GM20431 (cell line): Measurements from ENCODE around the gene CAMK1D.
"Not testable (repeated sequence)": the region's sequence is repeated elsewhere in the genome, so short reads cannot be mapped to it uniquely, and the experiment has no call there.

Experiments used
- in situ Hi-C: fragments of 300-500 bp; cut with MseI, MboI; formaldehyde crosslinking; loops from one replicate; pipeline ENCODE4 v1.15.0; 2020; ENCODE audit warnings: low sequenced_read_pairs; ENCODE audit not compliant: unreplicated experiment

Gene CAMK1D

DNA sequence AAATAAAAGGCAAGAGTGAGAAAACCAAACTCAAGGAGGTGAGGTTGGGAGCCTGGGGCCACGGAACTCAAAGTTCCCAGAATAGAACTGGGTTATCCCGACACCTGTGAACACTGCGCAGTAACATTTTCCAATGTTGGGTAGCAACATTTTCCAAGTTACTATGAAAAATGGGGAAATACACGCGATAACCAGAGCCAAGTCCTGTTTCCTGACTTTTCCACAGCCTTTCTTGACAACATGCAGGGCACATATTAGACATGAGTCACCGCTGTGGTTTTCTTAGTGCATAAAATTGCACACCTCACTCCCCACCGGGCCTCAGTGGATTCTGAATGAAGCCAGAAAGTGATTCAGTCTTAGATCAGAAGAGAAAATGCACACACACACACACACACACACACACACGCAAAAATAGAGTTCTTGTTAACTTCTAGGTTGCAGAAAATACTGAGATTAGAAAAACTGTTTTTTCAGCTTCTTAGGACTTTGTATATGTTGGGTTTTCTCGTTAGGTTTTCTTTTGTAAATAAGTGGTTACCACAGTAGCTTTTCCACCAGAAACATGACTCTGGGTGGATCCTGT, 70.0 kb downstream of the CAMK1D start:
- in situ Hi-C loops: no loop called here

DNA sequence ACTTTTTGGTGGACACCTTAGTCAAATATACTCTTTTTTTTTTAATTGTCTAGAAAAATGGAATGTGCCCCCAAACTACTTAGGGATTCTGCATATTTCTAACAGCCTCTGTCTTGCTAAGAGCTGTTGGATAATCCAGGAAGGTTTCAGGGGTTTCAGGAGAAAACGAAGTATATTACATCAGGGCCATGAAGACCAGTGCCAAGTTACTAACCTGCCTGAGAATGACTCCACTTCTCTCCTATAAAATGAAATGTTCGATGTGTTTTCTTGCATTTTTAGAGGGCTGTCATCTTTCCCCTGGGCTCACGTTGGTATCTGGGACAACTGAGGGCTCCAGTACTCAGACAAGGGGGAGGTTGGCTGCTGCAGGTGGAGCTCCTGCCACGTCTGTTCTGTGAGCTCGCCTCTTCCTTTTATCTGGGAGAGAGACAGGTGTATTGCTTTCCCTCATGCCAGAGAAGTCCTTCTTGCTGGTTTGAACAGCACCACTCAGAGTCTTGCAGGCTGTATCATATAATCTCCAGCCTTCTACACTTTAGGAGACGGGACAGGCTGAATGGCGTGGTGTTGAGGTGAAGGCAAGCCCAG, 71.3 kb downstream of the CAMK1D start:
- in situ Hi-C loops: no loop called here

DNA sequence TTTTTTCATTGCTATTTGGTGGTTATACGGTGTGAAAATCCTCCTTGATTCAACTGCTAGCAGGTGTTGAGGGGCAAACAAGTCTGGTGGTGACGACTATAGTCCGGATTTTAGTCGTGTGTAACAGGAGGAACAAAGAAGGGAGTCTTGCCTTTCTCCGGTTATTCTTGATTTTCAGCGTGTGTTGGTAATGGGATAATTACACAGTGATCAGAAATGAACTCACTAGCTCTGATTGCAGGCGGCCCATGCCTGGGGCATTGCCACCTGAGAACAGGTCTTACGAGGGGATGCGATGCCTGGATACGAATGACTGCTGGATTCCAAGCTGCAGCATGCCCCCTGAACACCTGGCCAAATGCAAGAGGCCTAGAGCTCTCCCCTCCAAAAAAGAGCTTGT, 72.8 kb downstream of the CAMK1D start:
- in situ Hi-C loops: no loop called here

DNA sequence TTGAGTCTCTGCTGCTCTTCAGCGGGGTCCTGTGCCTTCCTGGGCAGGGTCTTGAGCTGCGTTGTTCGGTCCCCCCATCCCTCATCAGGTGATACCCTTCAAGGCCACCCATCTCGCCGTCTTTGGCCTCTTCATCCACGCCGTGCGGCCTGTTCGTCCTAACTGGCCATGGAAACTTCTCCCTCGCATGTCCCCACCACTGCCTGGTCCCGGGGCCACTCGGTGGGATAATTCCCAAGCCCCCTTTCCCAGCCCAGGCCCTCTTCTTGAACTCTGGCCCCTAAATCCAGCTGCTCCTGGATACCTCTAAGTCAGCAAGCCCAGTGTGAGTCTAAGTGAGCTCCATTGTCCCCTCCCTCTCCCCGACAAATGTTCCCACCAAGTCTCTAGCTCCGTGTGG, 74.5 kb downstream of the CAMK1D start:
- in situ Hi-C loops: no loop called here

DNA sequence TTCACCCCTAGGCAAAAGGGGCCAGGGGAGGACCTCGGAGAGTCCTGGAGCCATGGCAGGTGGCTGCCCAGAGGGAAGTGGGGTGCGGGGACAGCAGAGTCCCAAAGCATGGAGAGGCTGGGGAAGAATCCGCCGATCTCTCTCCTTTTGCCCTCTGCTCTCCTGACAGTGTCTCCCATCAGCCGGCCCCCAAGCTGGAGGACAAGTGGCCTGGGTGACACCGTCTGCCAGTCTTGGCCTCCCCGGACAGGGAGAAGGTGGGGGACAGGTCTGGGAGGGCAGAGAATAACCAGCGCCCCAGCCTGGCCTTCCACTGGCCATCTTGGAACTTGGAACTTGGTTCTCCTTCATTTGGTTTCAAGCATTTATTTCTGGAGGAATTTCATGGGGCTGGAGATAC, 77.9 kb downstream of the CAMK1D start:
- in situ Hi-C loops: no loop called here

DNA sequence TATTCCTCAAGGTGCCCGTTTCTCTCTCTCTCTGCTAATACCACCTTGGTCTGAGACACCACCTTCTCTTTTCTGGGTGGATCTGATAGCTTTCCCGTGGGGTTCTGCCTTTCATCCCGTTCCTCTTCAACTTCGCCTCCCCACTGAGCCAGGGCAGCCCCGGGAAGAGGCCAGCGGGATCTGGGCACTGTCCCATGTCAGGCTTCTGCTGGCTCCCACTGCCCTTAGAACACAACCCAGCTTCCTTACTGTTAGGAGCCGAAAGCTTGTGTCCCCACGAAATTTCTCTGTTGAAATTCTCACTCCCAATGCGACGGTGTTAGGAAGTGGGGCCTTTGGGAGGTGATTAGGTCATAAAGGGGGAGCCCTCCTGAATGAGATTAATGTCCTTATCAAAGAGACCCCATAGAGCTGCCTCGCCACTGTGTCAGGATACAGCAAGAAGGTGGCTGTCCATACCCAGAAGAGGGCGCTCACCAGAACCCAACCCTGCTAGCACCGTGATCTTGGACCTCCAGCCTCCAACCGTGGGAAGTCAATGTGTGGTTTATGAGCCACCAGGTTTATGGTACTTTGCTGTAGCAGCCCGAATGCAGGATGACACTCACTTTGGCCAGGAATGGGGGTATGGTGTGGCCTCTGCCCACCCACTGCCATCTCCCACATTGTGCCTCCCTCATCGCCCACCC, 79.2 kb downstream of the CAMK1D start:
- in situ Hi-C loops: no loop called here

DNA sequence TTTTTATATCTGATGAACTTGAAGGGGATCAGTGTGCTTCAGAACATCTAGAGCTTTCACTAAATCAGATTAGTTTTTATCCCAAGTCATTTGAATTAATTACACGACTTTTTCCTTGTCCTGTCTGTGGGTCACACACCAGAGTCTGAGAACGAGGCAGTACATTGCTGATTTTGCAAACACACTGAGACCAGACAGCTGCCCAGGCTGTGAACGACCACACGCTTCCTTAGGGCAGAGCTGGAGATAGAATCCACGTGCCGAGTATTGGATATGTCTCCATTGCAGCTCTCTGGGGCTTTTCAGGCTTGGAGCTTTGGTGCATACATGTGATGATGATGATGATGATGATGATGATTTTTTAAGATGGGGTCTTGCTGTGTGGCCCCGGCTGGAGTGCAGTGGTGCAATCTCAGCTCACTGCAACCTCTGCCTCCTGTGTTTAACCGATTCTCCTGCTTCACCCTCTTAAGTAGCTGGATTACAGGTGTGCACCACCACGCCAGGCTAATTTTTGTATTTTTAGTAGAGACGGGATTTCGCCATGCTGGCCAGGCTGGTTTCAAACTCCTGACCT, 81.1 kb downstream of the CAMK1D start:
- in situ Hi-C loops: no loop called here

DNA sequence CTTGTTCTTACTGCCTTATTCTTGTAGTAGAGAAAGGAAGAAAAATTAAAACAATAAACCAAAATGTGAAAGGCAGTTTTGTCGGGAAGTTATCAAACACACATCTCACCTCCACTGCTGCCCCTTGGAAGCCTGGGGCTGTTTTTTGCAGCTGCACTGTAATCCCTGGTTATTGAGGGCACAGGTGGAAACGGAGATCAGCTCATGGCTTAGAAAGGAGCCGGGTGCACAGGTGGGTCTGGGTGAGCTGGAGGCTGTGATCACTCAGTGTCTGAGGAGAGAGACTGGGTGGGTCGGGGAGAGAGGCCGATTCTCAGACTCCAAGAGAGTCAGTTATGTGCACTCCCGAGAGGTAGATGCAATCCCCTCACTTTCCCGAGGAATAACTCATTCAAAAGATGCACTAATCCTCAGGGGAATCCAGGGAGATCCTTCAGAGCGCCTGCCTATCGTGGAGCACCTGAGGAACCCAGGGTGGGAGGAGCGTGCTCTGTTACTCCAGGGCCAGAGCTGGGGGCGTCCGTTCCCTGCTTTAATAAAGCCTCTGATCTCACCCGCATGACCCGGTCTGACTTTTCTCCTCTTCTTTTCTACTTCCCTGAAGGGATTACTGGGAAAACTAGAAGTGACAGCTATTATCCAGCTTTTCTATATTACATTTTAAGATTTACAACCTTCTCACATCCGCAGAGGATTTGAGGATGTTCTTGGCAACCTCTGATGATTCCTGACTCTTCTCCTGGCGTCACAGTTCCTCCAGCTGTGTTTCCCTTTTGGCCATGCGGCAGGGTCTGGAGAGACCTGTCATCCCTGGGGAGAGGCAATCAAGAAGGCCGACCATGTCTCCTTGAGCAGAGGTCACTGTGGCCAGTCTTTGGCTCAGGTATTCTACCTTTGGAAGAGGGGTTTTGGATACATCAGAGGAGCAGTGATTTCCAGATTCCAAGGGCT, 82.1 kb downstream of the CAMK1D start:
- in situ Hi-C loops: no loop called here

DNA sequence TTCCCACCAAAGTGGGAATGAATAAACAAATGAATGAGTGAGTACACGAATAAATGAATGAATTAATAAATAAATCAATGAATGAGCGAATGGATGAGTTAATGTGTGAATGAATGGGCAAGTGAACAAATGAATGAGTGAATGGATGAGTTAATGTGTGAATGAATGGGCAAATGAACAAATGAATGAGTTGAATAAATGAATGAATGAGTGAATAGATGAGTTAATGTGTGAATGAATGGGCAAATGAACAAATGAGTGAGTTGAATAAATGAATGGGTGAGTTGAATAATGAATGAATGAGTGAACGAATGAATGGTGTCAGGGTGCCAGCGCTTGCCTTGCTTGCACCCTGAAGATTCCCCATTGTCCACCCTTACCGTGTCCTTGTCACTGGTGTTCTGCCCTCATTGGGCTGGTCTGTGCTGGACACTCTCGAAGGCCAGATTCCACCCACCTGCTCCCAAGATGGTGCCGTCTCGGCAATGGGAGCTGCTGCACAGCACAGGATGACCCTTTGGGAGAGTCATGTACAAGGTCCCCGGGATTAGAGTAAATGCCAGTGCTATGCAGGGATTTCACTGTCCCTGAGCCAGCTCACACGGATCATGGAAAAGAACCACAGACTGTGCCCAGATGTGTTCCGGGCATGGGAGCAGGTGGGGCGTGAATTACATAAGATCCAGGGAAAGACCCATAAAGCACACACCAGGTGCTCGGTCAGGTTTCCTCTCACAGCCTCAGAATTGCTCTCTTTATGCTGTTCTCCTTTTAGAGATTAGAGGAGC, 83.2 kb downstream of the CAMK1D start:
- in situ Hi-C loops: no loop called here

DNA sequence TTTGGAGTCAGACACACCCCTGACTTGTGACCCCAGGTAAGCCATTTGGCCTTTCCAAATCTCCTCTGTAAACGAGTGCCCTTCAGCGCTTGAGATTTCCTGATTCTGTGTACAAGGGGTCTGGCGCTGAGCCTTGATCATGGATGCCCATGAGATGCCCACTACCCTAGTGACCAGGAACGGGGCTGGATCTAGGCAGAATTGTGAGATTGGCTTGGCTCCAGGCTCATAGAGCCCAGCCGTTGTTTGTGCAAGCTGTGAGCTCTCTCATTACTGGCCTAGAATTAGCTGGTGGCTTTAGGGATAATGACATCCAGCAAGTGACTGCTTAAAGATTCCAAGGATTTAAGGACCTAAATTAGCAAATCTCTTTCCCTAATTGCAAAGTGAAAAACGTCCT, 84.9 kb downstream of the CAMK1D start:
- in situ Hi-C loops: no loop called here

DNA sequence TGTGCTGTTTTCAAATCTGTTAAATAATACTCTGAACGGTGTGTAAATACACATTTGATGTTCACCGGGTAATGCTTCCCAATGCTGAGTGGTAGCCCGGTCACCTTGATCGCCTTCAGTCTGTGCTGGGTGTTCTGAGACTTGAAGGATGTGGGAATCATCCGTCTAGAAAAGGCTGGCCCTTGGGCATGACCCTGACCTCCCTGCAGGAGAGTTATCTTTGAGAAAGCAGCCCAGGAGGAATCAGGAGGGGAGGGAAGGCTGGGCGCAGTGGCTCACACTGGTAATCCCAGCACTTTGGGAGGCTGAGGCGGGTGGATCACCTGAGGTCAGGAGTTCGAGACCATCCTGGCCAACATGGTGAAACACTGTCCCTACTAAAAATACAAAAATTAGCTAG, 85.3 kb downstream of the CAMK1D start:
- in situ Hi-C loops: not testable (repeated sequence)

DNA sequence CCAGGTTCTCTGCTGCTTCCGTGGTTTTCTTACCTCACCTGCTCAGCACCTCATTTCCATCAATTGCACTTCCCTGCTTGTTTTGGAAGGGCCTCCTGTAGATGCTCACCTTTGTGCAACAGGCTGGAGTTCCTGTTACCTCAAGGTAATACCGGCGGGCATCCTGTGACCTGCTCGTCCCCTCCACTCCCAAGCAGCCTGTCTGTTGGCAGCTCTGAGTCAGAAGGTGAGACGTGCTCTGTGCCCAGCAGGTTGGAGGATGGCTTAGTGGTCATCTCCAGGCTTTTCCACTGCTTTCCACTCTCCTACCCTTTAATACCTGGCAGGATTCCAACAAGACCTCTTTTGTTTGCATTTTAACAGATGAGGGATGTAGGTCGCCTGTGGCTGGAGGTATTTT, 86.0 kb downstream of the CAMK1D start:
- in situ Hi-C loops: no loop called here

DNA sequence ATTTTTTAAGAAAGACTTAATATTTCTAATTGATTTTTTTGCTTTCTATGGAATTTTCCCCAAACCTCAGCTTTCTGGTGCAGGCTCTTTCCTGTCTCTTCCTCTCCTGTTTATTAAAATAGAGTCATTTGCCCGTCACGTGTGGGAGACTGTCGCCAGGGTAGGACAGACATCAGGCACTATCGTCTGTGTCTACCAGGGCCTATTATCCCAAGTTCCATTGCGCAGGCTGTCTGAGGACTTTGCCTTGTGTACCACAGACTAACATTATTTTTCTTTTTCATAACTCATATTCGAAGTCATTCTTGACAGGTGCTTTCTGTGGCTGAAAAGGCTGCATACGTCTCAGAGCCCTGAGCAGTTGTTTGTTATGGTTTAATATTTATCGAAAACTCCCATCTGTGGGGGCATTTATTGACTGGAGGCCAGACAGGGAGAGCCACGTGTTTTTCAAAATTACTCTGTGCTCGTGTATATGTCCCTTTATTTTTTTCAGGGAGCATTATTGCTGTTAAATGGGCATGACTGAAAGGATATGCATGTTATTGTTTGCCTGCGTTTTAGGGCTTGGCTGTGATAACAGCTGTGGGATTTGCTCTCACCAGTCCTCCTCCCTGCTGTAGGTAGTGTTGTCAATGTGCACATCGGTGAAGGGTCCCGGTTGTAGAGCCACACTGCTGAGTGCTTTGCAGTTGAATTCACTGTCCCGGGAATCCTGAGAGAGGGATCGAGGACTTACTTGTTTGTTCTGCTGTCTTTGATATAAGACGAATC, 89.8 kb downstream of the CAMK1D start:
- in situ Hi-C loops: no loop called here

DNA sequence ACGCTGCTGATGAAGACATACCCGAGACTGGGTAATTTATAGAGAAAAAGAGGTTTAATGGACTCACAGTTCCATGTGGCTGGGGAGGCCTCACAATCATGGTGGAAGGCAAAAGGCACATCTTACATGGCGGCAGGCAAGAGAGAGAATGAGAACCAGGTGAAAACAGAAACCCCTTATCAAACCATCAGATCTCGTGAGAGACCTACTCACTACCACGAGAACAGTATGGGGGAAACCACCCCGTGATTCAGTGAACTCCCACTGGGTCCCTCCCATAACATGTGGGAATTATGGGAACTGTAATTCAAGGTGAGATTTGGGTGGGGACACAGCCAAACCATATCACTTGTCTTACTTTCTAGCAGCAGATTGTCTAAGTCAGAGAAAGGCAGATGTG, 90.4 kb downstream of the CAMK1D start:
- in situ Hi-C loops: not testable (repeated sequence)

DNA sequence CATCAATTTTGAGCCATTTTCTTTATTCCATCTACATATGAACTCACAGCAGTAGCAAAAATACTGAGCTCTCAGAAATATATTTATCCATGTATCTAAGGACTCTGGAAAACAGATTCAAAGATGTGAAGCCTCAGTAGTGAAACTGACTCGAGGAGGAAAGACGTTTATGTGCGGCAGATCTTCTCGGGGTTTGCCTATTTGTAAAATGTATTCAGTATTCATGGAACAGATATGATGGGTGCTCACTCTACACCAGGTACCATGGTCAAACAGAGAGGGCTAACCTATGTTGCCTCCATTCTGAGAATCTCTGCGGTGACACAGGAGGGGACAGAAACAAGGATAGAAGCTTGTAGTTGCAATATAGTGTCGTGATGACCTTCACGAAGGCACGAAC, 93.7 kb downstream of the CAMK1D start:
- in situ Hi-C loops: no loop called here

DNA sequence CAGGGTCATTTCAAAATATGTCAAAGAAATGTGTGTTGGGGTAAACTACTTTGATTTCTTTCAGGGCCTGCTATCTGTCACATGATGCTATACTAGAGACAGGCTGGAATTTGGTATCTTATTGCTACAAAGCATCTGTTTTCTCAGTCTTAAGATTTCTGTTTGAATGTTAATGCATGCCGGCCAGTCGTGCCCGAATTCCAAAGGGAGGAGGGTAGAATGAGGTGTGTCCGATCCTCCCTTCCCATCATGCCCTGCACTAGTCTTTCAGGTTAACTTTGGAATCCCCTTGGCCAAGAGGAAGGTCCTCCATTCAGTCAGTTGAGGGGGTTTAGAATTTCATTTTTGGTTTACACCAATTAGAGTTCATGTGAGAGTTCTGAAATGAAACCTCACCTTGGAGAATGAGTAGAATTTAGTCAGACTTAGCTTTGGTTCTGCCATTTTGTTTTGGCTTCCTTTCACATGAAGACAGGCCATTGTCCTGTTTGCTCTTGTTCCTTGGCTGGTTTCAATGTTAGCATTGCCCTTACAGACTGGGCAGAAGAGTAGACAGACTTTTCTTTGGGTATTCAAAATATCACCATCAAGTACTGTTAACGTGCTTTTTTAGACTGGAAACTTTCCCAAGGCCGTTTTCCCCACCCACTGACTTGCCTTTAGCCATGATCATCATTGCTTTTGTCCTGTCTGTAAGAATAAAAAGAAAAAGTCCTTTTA, 95.8 kb downstream of the CAMK1D start:
- in situ Hi-C loops: no loop called here

DNA sequence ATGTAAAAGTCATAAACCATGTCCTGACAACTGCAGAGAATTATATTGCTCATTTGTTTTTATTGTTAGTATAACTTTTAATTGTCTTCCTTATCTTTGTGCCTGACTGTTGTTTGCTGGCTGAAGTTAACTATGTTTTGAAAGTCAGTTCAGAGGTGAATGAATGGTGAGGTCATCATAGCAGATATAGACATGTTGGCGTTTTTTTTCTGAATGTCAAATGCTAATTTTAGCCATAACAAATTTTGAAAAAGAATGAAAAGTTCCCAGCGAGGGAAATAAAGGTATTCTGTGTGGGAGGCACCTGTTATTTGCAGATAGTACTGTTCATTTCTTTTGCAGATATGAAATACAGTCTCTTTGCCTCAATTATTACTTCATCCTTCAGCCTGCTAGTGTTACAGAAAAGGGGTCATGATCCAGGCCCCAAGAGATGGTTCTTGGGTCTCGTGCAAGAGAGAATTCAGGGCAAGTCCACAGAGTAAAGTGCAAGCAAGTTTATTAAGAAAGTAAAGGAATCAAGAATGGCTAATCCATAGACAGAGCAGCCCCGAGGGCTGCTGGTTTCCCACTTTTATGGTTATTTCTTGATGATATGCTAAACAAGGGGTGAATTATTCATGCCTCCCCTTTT, 96.5 kb downstream of the CAMK1D start:
- in situ Hi-C loops: no loop called here

DNA sequence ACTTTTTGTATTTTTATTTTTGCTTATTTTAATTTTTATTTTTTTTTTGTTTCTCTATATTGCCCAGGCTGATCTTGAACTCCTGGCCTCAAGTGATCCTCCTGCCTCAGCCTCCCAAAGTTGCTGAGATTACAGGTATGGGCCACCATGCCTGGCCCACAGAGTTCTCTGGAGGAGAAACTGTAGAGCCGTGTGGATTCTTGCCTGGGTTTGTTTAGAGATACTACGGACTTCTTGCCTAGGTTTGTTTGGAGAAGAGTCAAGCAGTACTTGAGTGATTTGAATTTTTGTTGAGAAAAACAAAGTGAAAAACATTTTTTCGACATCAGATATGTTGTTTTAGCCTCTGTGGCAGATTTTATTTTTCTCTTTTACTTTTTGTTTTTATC, 99.0 kb downstream of the CAMK1D start:
- in situ Hi-C loops: no loop called here
